HEK293T (cell line): Measurements from ENCODE around the gene CD99.

Experiments
- ARNT ChIP-seq: fragments of 450-650 bp; IDR thresholded peaks from 2 replicates; pipeline ENCODE4 v1.6.1; 2017; ENCODE audit warnings: mild to moderate bottlenecking
- BHLHE40 ChIP-seq: fragments of 450-650 bp; IDR thresholded peaks from 2 replicates; pipeline ENCODE4 v1.6.1; 2016; ENCODE audit warnings: mild to moderate bottlenecking, moderate library complexity, borderline replicate concordance
- FOXA1 ChIP-seq: fragments of 450-650 bp; IDR thresholded peaks from 2 replicates; pipeline ENCODE4 v1.6.1; 2016; ENCODE audit warnings: mild to moderate bottlenecking
- FOXK2 ChIP-seq: fragments of 450-650 bp; IDR thresholded peaks from 2 replicates; pipeline ENCODE4 v1.6.1; 2016; ENCODE audit warnings: mild to moderate bottlenecking
- FOXM1 ChIP-seq: fragments of 450-650 bp; IDR thresholded peaks from 2 replicates; pipeline ENCODE4 v1.6.1; 2017; ENCODE audit warnings: mild to moderate bottlenecking, borderline replicate concordance
- HDGF ChIP-seq: fragments of 450-650 bp; IDR thresholded peaks from 2 replicates; pipeline ENCODE4 v1.6.1; 2017; ENCODE audit warnings: antibody characterized with exemption, borderline replicate concordance
- LEF1 ChIP-seq: fragments of 450-650 bp; IDR thresholded peaks from 2 replicates; pipeline ENCODE4 v1.6.1; 2017; ENCODE audit warnings: mild to moderate bottlenecking, borderline replicate concordance
- SP1 ChIP-seq: fragments of 450-650 bp; IDR thresholded peaks from 2 replicates; pipeline ENCODE4 v1.6.1; 2017
- SUZ12 ChIP-seq: fragments of 450-650 bp; IDR thresholded peaks from 2 replicates; pipeline ENCODE4 v1.6.1; 2016; ENCODE audit warnings: mild to moderate bottlenecking
- TARDBP ChIP-seq: fragments of 450-650 bp; IDR thresholded peaks from 2 replicates; pipeline ENCODE4 v1.6.1; 2016
- ZNF384 ChIP-seq: fragments of 450-650 bp; IDR thresholded peaks from 2 replicates; pipeline ENCODE4 v1.6.1; 2016

- TF ChIP-seq TARDBP (no peak), SUZ12 (no peak), SP1 (no peak), BHLHE40 (no peak), ARNT (no peak), HDGF (no peak), FOXM1 (no peak), FOXK2 (no peak), FOXA1 (no peak), LEF1 (no peak), ZNF384 (no peak)
These were observed 19.0 kb upstream of the CD99 start for GRCh38 chrX:2672084-2672483.
